ENCODE data around the gene HACD2. TPM values are rescaled to one million over a fixed set of nuclear protein-coding genes. Genes with fewer than 3 reads are reported as not detected.

The HACD2 gene
- total RNA-seq, 1 donor from 2014 or later, result 23.6 TPM

DNA sequence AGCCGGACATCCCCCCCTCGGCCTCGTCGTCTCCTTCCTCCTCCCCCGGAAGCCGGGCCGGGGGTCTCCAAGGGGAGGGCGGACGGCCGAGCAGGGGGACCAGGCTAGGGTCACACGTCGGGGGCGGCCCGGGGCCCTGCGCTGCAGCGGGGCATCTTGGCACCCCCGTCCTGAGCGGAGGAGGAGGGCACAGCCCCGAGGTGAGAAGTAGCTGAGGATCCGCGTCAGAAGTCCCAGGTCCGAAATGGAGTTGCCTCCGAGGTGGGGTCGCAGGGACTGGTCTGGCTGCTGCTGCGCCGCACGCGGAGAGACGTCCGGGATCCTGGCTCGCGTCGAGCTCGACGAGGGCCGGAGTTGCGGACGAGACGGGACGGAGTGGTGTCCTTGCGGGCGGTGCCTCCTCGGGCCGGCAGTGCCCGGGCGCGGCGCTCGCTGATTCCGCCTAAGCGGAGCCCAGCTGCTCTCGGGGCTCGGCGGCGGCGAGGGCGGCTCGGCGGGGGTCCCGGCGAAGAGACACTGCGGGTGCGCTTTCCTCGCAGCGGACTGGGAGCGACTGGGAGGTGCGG, 136.2 kb downstream of the HACD2 start, which contains the start of gene ADCY5:
ADCY5 (minus strand) TSS at position 555 of the 566 bp plus-strand sequence; CDS start at position 10, 545 bp downstream.
- intact Hi-C loops (cut with micrococcal nuclease), result loop anchor here (1.0 kb wide), 1 partner anchor 111 kb away; no protein-coding TSS in a partner anchor

DNA sequence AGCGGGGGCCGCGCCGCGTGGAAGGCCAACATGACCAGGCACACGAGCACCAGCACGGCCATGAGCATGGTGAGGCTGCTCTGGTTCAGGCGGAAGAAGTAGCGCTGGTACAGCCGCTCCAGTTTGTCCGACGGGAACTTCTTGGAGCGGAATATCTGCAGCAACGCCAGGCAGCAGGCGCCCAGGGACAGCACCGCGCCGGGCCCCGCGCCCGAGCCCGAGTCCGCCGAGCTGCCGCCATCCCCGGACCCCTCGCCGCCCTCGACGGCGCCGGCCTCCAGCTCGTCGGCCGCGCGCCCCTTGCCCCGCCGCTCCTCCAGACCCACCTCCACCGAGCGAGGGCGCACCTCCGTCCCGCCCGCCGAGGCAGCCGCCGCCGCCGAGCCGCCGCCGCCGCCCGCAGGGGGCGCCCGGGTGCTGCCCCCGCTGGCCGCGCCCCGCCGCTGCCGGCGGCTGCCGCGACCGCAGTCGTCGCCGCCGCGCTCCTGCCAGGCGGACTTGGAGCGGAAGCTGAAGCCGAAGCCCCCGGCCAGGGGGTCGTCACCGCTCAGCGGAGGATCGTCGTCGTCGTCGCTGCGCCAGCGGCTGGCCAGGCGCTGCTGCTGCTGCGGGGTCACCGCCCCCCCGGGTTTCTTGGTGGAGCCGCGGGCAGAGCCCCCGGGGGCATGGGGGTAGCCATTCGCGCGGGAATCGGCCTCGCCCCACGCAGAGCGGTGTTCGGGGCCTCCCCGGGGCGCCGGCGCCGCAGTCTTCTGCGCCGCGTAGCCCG, 136.9 kb downstream of the HACD2 start:
- intact Hi-C loops (cut with micrococcal nuclease), result loop anchor here (1.0 kb wide), 1 partner anchor 111 kb away; no protein-coding TSS in a partner anchor

DNA sequence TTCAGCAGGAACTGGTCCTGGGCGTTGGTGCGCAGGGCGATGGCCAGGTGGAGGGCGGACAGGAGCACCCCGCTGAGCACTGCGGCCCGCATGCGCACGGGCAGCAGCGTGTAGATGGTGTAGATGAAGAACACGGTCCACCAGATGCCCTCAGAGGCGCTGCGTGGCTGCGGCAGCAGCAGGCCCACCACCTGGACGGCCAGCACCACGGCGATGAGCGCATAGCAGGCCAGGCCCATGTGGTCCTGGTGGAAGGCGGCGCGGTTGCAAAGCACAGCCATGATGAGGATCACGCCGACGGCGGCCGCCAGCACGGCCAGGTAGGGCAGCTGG, 137.5 kb downstream of the HACD2 start:
- intact Hi-C loops (cut with micrococcal nuclease), result no loop called here

DNA sequence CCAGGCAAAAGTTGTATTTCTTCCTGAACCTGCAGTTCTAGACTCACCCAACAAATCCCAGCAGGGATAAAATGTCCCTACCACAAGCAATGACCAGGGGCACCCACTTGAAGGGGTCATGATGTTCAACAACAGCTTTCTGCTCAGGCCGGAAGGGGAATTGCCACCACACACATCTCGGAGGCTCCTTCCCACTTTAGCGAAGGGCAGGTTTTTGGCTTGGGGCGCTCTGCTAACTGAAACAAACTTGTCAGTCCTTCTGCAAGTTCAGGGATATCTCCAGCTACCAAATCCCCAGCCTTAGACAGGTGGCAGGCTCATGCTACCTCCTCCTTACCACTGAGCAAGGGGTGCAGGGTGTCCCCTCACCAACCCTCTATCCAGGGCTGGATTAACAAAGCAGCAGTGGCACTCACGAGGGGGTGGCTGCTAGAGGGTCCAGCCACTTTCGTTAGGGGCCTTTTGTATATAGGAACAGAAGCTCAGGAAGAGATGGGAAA, 138.2 kb downstream of the HACD2 start:
- intact Hi-C loops (cut with micrococcal nuclease), result no loop called here

DNA sequence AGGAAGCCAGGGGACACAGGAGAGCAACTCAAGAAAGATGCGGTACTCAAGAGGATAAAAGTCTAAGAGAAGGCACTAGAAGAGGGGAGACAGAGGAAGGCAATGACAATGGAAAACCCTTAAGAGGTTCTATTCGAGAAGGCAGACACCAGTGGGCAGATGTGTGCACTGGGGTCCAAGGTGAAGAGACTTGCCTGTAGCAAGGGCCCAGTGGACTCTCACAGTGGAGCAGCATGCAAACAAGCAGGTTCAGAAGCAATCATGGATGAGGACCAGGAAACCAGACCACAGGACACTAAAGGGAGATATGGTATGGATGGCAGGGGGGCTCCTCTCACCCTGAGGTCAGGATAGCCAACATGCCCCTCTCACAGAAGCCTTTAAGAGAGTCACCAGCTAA, 138.6 kb downstream of the HACD2 start:
- intact Hi-C loops (cut with micrococcal nuclease), result no loop called here

DNA sequence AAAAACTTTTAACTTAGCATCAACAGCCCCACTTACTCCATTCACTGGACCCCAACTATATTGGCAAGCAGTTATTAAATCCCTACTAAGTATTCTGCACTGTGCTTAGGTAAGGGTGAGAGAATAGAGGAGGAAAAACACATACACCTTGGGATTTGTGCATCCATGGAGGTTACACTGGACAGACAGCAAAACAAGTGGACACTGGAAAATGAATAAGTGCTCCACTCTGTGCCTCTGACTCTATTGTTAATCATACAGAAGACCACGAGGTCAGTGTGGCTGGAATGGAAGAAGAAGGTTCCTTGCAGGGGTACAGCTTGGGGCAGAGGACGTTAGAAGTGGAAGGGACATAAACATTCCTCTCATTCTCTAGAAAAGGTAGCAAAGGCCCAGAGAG, 139.2 kb downstream of the HACD2 start:
- intact Hi-C loops (cut with micrococcal nuclease), result no loop called here

DNA sequence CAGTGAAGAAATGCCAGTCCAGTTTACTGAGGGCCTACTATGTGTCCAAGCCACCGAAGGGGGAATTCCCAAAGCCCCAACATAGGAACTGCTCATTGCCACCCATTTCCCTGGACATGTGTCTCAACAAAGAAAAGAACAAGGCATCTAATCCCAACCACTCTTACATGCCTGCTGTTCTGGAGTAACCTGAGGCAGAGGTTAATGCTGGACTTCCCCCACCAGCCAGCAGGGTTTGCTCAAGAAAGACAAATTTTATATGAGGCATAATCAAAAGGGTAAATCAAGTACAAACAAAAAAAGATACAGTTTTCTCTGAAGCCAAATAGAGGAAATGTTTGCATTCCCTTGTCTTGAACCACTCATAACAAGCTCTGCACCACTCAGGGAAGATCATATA, 140.1 kb downstream of the HACD2 start:
- intact Hi-C loops (cut with micrococcal nuclease), result no loop called here

DNA sequence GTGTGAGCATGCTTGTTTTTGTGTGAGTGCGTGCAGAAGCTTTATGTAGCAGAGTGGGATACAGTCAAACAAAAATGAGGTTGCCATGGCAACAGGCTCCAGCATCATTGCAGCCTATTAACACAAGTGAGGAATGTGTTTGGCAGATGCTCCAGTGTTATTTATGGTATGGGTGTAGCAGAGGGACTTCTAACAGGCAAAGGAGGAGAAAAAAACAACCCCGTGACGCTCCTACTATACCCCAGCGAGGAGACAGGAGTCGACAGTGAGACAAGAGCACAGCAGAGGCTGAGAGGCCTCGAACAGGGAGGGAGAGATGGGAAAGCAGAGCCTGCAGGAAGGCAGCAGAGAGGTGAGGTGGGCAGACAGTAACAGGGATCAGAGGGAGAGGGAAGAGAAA, 140.8 kb downstream of the HACD2 start:
- intact Hi-C loops (cut with micrococcal nuclease), result no loop called here

DNA sequence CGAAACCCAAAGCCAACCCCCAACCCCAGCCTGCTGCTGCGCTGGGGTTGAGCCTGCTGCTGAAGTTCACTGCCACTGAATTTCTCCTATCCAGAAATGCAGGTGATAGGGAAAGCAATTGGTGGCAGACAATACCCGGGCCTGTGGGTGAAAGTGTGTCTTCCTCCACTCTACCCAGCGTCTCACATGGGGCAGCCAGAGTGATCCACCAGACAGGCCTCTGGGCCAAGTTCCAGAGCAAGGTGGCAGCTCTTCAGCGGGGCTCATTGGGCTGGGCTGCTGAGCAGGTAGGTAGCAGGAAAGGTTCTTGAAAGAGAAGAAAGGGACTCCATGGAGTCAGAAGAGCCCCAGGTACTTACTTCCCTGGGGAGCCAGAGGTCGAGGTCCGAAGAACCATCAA, 141.9 kb downstream of the HACD2 start:
- intact Hi-C loops (cut with micrococcal nuclease), result no loop called here

DNA sequence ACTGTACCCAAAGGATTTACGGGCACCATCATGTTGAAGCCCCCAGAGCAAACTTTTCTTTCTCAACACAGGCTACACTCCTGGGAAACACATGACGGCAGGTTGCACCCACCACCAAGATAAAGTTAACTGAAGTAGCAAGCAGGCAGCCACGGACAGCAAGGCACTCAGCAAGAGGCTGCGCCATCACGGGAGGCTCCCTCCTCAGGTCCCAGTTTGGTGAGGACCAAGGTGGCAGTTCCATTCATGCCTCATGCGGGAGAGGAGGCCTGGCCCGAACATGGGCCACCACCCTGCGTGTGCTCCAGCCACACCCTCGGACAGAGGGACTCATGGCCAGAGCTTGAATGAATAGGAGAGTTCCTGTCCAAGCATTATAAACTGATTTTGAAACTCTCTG, 142.7 kb downstream of the HACD2 start:
- intact Hi-C loops (cut with micrococcal nuclease), result no loop called here

Other genes with a start within 250 kb of the HACD2 start
- not detected in 2 replicates for gene ADCY5, start 136.0 kb downstream of the HACD2 start, total RNA-seq

Measured in T-helper 1 cell treated with Interleukin-12 subunit alpha and Interleukin-12 subunit beta and Interleukin-4 antibody, amounts not matched to agents 30 ng/mL and 1 ng/mL, for 36 hours (primary cell).